HepG2 (cell line): Measurements from ENCODE around the gene TCEAL3. TPM values are rescaled to one million over a fixed set of nuclear protein-coding genes. Genes with fewer than 3 reads are reported as not detected.

ENCODE experiments used
- ATAC-seq: fragments of 200-7000 bp; cut with Tn5 transposase; 3 replicates; pipeline ENCODE4 v1.9.1; 2020; ENCODE audit warnings: mild to moderate bottlenecking, moderate library complexity
- BruUV-seq: library from RNA; stranded (reverse); fragments of 400-500 nt; replicated peaks from 2 replicates; lab custom pipeline; 2021; lab: Mats Ljungman, UMichigan
- CTCF ChIA-PET: fragments of 300-600 bp; formaldehyde crosslinking; extraction: SDS; loops from one replicate; lab custom pipeline; 2021; ENCODE audit warnings: low total read pairs, inconsistent platforms, low intra/inter-chr PET ratio; lab: Yijun Ruan, JAX
- POLR2A ChIA-PET: fragments of 350-600 bp; sonication (Branson Sonifier 250); formaldehyde crosslinking; loops from one replicate; lab custom pipeline; 2020; ENCODE audit warnings: antibody characterized with exemption, inconsistent platforms; lab: Yijun Ruan, JAX
- DNase-seq: peaks from one replicate; pipeline ENCODE4 v3.0.0-alpha.2; 2015; ENCODE audit warnings: low spot score
- FAIRE-seq: peaks from 3 replicates; lab custom pipeline; 2011; peaks lifted over from hg19 to GRCh38; lab: Jason Lieb, UNC
- H2AFZ ChIP-seq: one replicate; pipeline ENCODE4 v1.6.1; 2011; ENCODE audit warnings: low read length, inconsistent platforms
- H3K27ac ChIP-seq: fragments of 300-600 bp; 3 replicates; pipeline ENCODE4 v1.8.0; 2011; ENCODE audit warnings: mixed run types, mild to moderate bottlenecking, mixed read lengths, low read length, inconsistent platforms; ENCODE audit not compliant: insufficient read depth; ENCODE audit errors: extremely low read length
- H3K27me3 ChIP-seq, 2 experiments: fragments of 200-600 bp in 1 of 2; 2 replicates in 1 of 2; 3 replicates in 1 of 2; pipeline versions ENCODE4 v1.6.0 to v1.8.0; 2011; ENCODE audit warnings: low read length in 2 of 2, mild to moderate bottlenecking in 2 of 2, moderate library complexity in 2 of 2, inconsistent platforms in 1 of 2; ENCODE audit not compliant: insufficient read depth in 2 of 2, control insufficient read depth in 1 of 2
- H3K36me3 ChIP-seq, 2 experiments: fragments of 200-600 bp in 1 of 2; replicated peaks in 1 of 2; 2 replicates in 1 of 2; 3 replicates in 1 of 2; pipeline versions ENCODE4 v1.5.1 to v1.8.0; 2011; ENCODE audit warnings: low read length in 2 of 2, inconsistent platforms in 1 of 2; ENCODE audit not compliant: insufficient read depth in 2 of 2, control insufficient read depth in 1 of 2
- H3K4me1 ChIP-seq: 2 replicates; pipeline ENCODE4 v1.5.1; 2012; ENCODE audit warnings: low read length, inconsistent platforms; ENCODE audit not compliant: insufficient read depth
- H3K4me2 ChIP-seq: 2 replicates; pipeline ENCODE4 v1.6.0; 2011; ENCODE audit warnings: low read depth, low read length, inconsistent platforms
- H3K4me3 ChIP-seq, 3 experiments: fragments of 200-600 bp in 1 of 3; sonication (generic), shearing (Covaris generic) in 1 of 3; replicated peaks in 1 of 3; 2 replicates each; pipeline ENCODE4 v1.5.1; 2011 to 2016; ENCODE audit warnings: low read length in 3 of 3, inconsistent platforms in 2 of 3, low read depth in 2 of 3, mild to moderate bottlenecking in 2 of 3, control low read depth in 1 of 3, mixed read lengths in 1 of 3; ENCODE audit not compliant: insufficient read depth in 1 of 3
- H3K79me2 ChIP-seq: one replicate; pipeline ENCODE4 v1.6.1; 2011; ENCODE audit warnings: low read length, inconsistent platforms; ENCODE audit not compliant: insufficient read depth
- H3K9ac ChIP-seq: 2 replicates; pipeline ENCODE4 v1.6.0; 2011; ENCODE audit warnings: mild to moderate bottlenecking, low read depth, low read length, inconsistent platforms; ENCODE audit not compliant: insufficient read depth
- H3K9me3 ChIP-seq: 2 replicates; pipeline ENCODE4 v1.5.1; 2012; ENCODE audit warnings: mild to moderate bottlenecking, low read length
- H4K20me1 ChIP-seq: 2 replicates; pipeline ENCODE4 v1.6.0; 2011; ENCODE audit warnings: inconsistent platforms, mild to moderate bottlenecking, low read length, moderate library complexity; ENCODE audit not compliant: insufficient read depth
- EED ChIP-seq: sonication (generic); formaldehyde crosslinking; IDR thresholded peaks from 2 replicates; pipeline ENCODE4 v1.5.0; 2020; ENCODE audit warnings: mild to moderate bottlenecking, missing genetic modification reagents
- HNRNPLL ChIP-seq: fragments of 200-400 bp; formaldehyde crosslinking; IDR thresholded peaks from 2 replicates; pipeline ENCODE4 v1.6.1; 2017; ENCODE audit warnings: mild to moderate bottlenecking, low read depth, low read length; ENCODE audit not compliant: poor library complexity, severe bottlenecking
- LBX2 ChIP-seq: sonication (generic); formaldehyde crosslinking; IDR thresholded peaks from 2 replicates; pipeline ENCODE4 v1.5.0; 2020; ENCODE audit warnings: missing genetic modification reagents, mild to moderate bottlenecking, borderline replicate concordance
- MZF1 ChIP-seq: sonication (generic); formaldehyde crosslinking; IDR thresholded peaks from 2 replicates; pipeline ENCODE4 v1.8.1; 2023; ENCODE audit warnings: mild to moderate bottlenecking, missing genetic modification reagents, borderline replicate concordance
- NFYC ChIP-seq: IDR thresholded peaks from 2 replicates; pipeline ENCODE4 v1.6.1; 2016; ENCODE audit warnings: missing genetic modification reagents, missing compliant biosample characterization
- PTBP1 ChIP-seq: fragments of 200-400 bp; formaldehyde crosslinking; IDR thresholded peaks from 2 replicates; pipeline ENCODE4 v1.6.1; 2018; ENCODE audit warnings: low read length, low read depth; ENCODE audit not compliant: poor library complexity, severe bottlenecking
- RNF219 ChIP-seq: sonication (generic); formaldehyde crosslinking; IDR thresholded peaks from 2 replicates; pipeline ENCODE4 v1.5.0; 2020; ENCODE audit warnings: mild to moderate bottlenecking, missing genetic modification reagents
- TFAP4 ChIP-seq: sonication (generic); IDR thresholded peaks from 2 replicates; pipeline ENCODE4 v1.6.1; 2016; ENCODE audit warnings: low read depth, borderline replicate concordance
- ZNF225 ChIP-seq: sonication (generic); formaldehyde crosslinking; IDR thresholded peaks from 2 replicates; pipeline ENCODE4 v1.4.0; 2020; ENCODE audit warnings: mild to moderate bottlenecking, missing genetic modification reagents
- ZNF362 ChIP-seq: sonication (generic); formaldehyde crosslinking; IDR thresholded peaks from 2 replicates; pipeline ENCODE4 v1.4.0; 2020; ENCODE audit warnings: missing genetic modification reagents, mild to moderate bottlenecking, borderline replicate concordance
- ZNF446 ChIP-seq: sonication (generic); formaldehyde crosslinking; IDR thresholded peaks from 2 replicates; pipeline ENCODE4 v1.5.0; 2020; ENCODE audit warnings: mild to moderate bottlenecking, missing genetic modification reagents
- ZNF746 ChIP-seq: sonication (generic); formaldehyde crosslinking; IDR thresholded peaks from 2 replicates; pipeline ENCODE4 v1.8.0; 2022; ENCODE audit warnings: mild to moderate bottlenecking, missing genetic modification reagents
- ZNF749 ChIP-seq: sonication (generic); formaldehyde crosslinking; IDR thresholded peaks from 2 replicates; pipeline ENCODE4 v1.8.0; 2022; ENCODE audit warnings: mild to moderate bottlenecking, missing genetic modification reagents, moderate library complexity, borderline replicate concordance
- ZNF780A ChIP-seq: sonication (generic); formaldehyde crosslinking; IDR thresholded peaks from 2 replicates; pipeline ENCODE4 v1.8.0; 2022; ENCODE audit warnings: mild to moderate bottlenecking, missing genetic modification reagents, moderate library complexity
- WGBS: methylation state at CpG from one replicate; pipeline ENCODE4 v1.1.6; 2017; ENCODE audit warnings: low lambda C conversion rate; 5-methylcytosine and 5-hydroxymethylcytosine counted together
- in situ Hi-C: cut with HindIII; loops from 2 replicates; pipeline ENCODE4 v1.10.0; 2017; ENCODE audit warnings: low pct_unique_long_range_greater_than_20kb; ENCODE audit not compliant: extremely low pct_ligation_motif_present
- intact Hi-C: fragments of 100-400 bp; cut with micrococcal nuclease; formaldehyde crosslinking; loops from one replicate; pipeline ENCODE4 v1.10.0; 2022; ENCODE audit not compliant: unreplicated experiment
- polyA plus RNA-seq, 8 experiments: library from polyadenylated mRNA; depleted of rRNA in 3 of 8; stranded (reverse) in 7 of 8; unstranded in 1 of 8; fragments of >200 nt; fragmentation: Illumina TruSeq in 4 of 8; extraction: Trizol in 4 of 8; gene quantifications; 2 replicates each; pipeline versions ENCODE4 v1.2.1 to v1.2.3, GENCODE V29; 2011 to 2016; ENCODE audit warnings: low read depth in 4 of 8, missing spikeins in 1 of 8, mixed read lengths in 1 of 8; ENCODE audit not compliant: insufficient read depth in 1 of 8
- total RNA-seq, 5 experiments: library from RNA; depleted of rRNA; stranded (reverse); fragments of >200 nt; fragmentation: Illumina TruSeq; extraction: Trizol; gene quantifications; 2 replicates each; pipeline ENCODE4 v1.2.3, GENCODE V29; 2016; ENCODE audit warnings: low read depth in 1 of 5

The TCEAL3 gene
- total and polyA plus RNA-seq, 2 of the 13 experiments (the other 11 are each of a cell fraction or from before 2014, with no cell fraction given): 0.09 to 0.12 TPM

GRCh38 chrX:103608306-103608963, 672 bp downstream of the TCEAL3 start:
- WGBS: 97% methylated on average over 9 of the region's 21 CpGs
- no peaks in the 10 kb centered on the region for H3K79me2 ChIP-seq
- BruUV-seq: no TSS peak
- H3K4me1 ChIP-seq: no peaks in the 10 kb centered on the region
- H3K9me3 ChIP-seq: no peaks in the 10 kb centered on the region
- H3K9ac ChIP-seq: no peak overlapping the region
- H3K27ac ChIP-seq: no peak overlapping the region
- in situ Hi-C loops: no loop called here
- no peak overlapping the region for H3K4me2 ChIP-seq
- POLR2A ChIA-PET: no interaction called here
- ATAC-seq (no peak), DNase-seq (no peak), FAIRE-seq (no peak)
- H3K27me3 ChIP-seq: no peaks in the 10 kb centered on the region
- CTCF ChIA-PET: no interaction called here
- H4K20me1 ChIP-seq: no peaks in the 10 kb centered on the region
- H2AFZ ChIP-seq: no peak overlapping the region
- no peaks in the 10 kb centered on the region; a peak in 1 of 5 replicates for H3K36me3 ChIP-seq
- intact Hi-C loops: no loop called here
- no peak overlapping the region for H3K4me3 ChIP-seq
- TF ChIP-seq ZNF362 (CRISPR knock-in tag) (no peak), PTBP1 (no peak), MZF1 (CRISPR knock-in tag) (no peak), EED (no peak), NFYC (no peak), RNF219 (CRISPR knock-in tag) (no peak), ZNF749 (CRISPR knock-in tag) (no peak), ZNF225 (CRISPR knock-in tag) (no peak), LBX2 (no peak), TFAP4 (no peak), ZNF446 (no peak), ZNF780A (CRISPR knock-in tag) (no peak), ZNF746 (CRISPR knock-in tag) (no peak), HNRNPLL (no peak)
